H1 (cell line): Measurements from ENCODE around the gene PRR5L. TPM values are rescaled to one million over a fixed set of nuclear protein-coding genes. Genes with fewer than 3 reads are reported as not detected.

Experiments used
- CBX5 ChIP-seq: fragments of 300-800, 300-1000 bp; sonication (generic); IDR thresholded peaks from 2 replicates; pipeline ENCODE4 v1.7.1; 2016; ENCODE audit warnings: antibody characterized with exemption, low read length, low read depth
- CREB1 ChIP-seq: IDR thresholded peaks from 2 replicates; pipeline ENCODE4 v1.6.1; 2012; ENCODE audit warnings: inconsistent platforms
- polyA plus RNA-seq, 7 experiments: library from polyadenylated mRNA; depleted of rRNA in 3 of 7; stranded (reverse) in 5 of 7; unstranded in 2 of 7; fragments of >200 nt in 5 of 7; fragments of 200-250 nt in 2 of 7; gene quantifications; 1 replicate in 5 of 7; 2 replicates in 1 of 7; 4 replicates in 1 of 7; pipeline versions ENCODE4 v1.2.1 to v1.2.3, GENCODE V29; 2011 to 2013; ENCODE audit warnings: missing spikeins in 2 of 7, mixed read lengths in 2 of 7
- total RNA-seq: library from RNA; stranded (reverse); fragmentation: NEBNext Ultra II Directional; extraction: Animal tissue kit (Norgen Biotek cat#: 25700); gene quantifications from 2 replicates; pipeline ENCODE4 v1.2.1, GENCODE V29; 2021

Gene PRR5L
- total and polyA plus RNA-seq, 2 of the 8 experiments (the other 6 are each of a cell fraction or from before 2014, with no cell fraction given) = 6.6 to 10.1 TPM

- TF ChIP-seq CBX5 (no peak), CREB1 (no peak)
Observed at GRCh38 chr11:36403661-36404060, 107.6 kb downstream of the PRR5L start (continued).
